Activated T-helper 9 cell treated with anti-CD3 and anti-CD28 coated beads, Interleukin-2, amount 50 U/mL, for 16 hours (primary cell): Measurements from ENCODE around the gene A4GNT.
"Not testable (repeated sequence)": the region's sequence is repeated elsewhere in the genome, so short reads cannot be mapped to it uniquely, and the experiment has no call there.

Experiments
- DNase-seq: peaks from one replicate; pipeline ENCODE4 v3.0.0-alpha.2; 2020; ENCODE audit warnings: low read depth

The A4GNT gene

DNA sequence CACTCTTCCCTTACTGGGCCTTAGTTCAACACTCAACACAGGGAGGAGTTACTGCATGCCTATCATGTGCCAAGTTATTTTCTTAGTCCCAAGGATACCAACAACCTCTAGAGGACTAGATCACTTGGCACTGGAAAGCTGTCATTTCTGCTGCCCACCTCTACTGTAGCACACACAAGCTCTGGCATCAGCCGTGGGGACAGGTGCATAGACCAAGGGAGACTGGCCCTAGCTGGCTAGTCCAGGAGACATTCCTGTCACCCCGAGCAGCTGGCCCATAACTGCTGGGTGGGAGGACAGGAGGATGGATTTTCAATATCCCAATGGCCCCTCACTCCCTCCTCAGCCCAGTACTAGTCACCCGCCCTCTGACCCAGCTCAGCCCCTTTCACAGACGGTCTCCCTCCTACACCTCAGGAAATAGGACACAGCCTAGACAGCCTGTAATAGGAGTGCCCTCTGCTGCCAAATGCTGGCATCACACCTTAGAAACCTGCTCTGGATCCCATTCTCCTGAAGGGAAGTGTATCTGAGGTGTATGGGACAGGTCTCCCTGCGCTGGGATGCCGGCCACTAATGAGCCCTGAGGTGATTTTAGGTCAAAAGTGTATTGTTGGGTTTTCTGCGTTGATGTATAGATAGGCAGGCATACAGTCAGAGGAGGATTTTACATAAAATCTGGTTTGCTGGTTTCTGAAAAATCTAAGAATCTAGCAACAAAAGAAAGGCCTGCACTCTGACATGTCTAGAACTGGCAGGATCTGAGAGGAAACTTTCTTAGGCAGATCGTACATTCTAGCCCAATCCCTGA, 13.4 kb downstream of the A4GNT start:
- DNase-seq: peak; percentile 16

DNA sequence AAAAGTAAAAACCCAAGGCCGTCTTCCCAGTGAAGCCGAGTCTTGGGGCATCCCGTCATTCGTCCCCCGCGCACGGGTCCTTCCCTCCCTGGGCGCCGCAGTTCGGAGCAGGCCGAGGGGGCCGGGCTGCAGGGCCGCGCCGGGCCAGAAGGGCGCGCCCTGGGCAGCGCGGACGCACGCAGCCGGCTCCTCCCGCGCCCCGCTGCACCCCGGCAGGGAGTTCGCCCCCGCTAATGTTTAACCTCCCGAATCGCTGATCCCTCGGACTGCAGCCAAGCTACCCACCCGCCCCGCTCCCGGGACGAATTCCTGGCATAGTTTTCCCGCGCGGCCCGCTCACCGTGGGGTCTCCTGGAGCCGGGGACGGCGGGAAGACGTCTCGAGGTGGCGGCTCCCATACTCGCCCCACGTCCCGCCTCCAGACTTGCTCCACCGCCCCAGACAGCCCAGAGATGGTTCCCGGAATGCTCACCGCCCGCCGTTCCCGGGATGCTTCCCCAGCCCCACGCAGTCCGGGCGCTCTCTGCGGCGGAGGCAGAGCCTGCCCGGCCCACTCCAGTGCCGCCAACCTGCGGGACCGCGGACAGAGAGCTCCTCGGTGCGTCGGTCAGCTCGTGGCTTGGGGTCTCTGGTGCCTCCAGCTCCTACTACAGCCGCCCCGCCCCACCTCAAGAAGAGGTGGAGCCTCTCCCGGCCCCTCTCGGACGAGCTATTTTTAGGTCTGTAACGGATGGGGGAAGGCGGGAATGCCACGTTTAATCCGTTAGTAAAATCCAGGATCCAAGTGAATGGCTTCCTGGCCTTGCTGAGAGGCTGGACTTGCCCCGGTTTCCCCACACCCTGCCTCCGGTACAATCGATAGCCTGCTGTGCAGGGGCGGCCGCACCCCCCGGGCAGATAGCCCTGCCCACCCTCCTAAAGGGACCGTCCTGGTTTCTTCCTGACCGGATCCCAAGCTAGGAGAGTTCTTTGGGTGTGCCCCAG, 16.9 kb downstream of the A4GNT start, which contains the start of gene DZIP1L:
Gene DZIP1L, minus strand, starts transcription at position 621 of the 984 bp plus-strand sequence. CDS start 11,637 bp downstream, outside the sequence.
- no peak for DNase-seq

- no peak for DNase-seq
These were observed 17.7 kb downstream of the A4GNT start for GRCh38 chr3:138114431-138114918.

DNA sequence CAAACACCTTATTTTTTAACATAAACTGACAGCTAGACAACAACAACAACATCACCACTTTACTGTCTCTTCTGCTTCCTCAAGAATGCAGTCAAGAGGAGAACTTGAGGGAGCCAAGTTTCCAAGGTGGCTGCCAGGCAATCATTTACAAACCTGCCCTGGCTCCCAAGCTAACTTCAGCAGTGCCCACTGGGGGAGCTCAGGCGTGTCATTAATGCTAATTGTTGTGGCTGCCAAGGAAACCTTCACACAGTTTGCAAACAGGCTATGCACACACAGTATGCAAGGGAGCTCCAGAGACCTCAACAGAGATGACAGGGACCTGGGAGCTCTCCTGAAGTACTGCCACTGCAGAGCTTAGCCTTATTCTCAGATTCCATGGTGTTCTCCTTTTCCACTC, 18.9 kb downstream of the A4GNT start:
- no peak for DNase-seq

- no peak for DNase-seq
These were observed 19.8 kb downstream of the A4GNT start for GRCh38 chr3:138112362-138112761.

GRCh38 chr3:138105598-138105997, 26.6 kb downstream of the A4GNT start:
- no peak for DNase-seq

- DNase-seq: no peak
These were observed 28.7 kb downstream of the A4GNT start for GRCh38 chr3:138103466-138103865.

DNA sequence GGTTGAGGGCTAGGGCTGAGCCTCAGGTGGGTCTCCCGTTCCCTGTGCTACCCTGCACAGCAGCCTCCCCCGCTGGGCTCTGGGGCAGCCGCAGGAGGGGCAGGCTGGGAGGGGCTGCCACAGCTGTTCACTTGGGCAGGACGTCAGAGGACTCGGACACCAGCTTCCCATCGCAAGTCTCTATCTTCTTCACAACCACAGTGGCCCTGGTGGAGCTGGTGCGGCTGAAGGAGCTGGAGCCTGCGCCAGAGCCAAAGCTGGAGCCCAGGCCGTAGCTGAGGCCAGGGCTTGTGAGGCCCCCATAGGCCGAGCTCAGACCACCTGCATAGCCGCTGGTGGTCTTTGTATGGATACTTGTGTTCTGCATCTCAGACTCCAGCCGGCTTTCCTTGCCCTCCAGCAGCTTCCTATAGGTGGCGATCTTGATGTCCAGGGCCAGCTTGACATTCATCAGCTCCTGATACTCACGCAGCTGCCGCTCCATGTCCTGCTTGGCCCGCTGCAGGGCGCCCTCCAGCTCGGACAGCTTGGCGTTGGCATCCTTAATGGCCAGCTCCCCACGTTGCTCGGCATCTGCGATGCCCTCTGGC, 30.7 kb downstream of the A4GNT start:
- not testable (repeated sequence) for DNase-seq

- DNase-seq: no peak
These were observed 32.8 kb downstream of the A4GNT start for GRCh38 chr3:138099417-138099816.

- no peak for DNase-seq
These were observed 34.7 kb downstream of the A4GNT start for GRCh38 chr3:138097192-138098172.

DNA sequence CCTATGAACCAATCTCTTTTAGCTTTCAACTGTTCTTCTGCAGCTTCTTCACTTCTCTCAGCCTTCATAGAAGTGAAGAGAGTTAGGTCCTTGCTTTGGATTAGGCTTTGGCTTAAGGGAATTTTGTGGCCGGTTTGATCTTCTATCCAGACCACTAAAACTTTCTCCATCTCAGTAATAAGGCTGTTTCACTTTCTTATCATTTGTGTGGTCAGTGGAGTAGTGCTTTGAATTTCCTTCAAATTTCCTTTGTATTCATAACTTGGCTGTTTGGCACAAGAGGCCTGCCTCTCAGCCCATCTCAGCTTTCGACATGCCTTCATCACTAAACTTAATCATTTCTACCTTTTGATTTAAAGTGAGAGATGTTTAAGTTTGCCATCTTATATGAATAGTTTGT, 38.5 kb downstream of the A4GNT start:
- DNase-seq: no peak

GRCh38 chr3:138092023-138092422, 40.2 kb downstream of the A4GNT start:
- no peak for DNase-seq

- no peak for DNase-seq
These were observed 43.1 kb downstream of the A4GNT start for GRCh38 chr3:138089091-138089490.

DNA sequence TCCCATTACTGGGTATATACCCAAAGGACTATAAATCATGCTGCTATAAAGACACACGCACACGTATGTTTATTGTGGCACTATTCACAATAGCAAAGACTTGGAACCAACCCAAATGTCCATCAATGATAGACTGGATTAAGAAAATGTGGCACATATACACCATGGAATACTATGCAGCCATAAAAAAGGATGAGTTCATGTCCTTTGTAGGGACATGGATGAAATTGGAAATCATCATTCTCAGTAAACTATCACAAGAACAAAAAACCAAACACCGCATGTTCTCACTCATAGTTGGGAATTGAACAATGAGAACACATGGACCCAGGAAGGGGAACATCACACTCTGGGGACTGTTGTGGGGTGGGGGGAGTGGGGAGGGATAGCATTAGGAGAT, 46.4 kb downstream of the A4GNT start:
- DNase-seq: not testable (repeated sequence)

DNA sequence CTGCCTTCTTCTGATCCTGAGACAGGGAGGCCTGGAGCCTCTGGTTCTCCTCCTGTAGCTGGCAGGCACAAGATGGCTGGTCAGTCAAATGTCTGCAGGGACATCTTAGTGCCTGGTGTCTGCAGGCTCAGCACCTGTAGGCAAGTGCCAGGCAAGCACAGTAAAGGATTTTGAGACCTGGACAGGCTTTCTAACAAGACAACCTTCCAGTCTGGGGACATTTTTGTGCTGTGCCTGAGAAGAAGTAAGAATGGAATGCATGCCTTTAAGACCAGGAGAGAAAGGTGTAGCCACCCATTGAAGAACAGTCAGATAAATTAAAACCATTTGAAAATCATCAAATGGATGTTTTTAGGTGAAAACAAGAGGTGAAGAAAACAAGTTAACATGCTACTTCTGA, 48.0 kb downstream of the A4GNT start:
- no peak for DNase-seq

- DNase-seq: no peak
These were observed 49.2 kb downstream of the A4GNT start for GRCh38 chr3:138082992-138083386.

DNA sequence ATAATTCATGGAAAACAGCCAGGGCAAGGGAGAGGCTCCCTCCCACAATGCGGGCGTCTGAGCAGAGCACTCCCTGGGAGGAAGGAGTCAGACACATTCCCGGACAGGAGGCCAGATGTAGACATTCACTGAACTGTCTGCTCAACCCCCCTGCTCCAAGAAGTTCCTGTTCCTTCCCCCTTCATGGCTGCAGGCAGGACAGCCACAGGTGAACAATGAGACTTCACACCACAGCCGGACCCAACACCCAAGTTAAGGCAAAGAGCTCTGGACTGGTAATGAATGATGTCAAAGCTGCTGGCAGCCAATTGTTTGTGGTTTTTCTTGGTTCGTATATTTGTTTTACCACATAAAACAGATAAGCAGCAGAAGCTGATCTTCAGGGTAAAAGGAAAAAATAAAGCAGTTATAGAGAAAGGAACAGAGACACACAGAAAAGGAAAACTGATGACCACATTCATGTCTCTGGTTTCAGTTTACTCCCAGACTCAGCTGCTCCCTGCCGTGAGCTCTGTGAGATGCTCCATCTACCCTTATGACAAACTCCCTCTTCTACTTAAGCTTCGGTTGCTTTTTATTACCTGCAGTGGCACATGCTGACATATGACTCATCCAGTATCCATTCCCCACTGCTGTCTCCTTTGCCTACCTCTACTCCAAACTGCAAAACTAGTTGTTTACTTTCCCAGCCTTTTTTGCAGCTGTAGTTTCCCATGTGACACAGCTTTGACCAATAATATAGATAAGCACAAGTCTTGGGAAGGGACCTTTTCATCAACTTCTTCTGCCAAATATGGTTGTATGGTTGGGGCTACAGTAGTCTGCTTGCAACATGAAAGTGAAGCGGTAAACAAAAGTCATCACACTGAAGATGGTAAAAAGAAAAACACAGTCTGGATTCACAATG, 49.9 kb downstream of the A4GNT start:
- no peak for DNase-seq

DNA sequence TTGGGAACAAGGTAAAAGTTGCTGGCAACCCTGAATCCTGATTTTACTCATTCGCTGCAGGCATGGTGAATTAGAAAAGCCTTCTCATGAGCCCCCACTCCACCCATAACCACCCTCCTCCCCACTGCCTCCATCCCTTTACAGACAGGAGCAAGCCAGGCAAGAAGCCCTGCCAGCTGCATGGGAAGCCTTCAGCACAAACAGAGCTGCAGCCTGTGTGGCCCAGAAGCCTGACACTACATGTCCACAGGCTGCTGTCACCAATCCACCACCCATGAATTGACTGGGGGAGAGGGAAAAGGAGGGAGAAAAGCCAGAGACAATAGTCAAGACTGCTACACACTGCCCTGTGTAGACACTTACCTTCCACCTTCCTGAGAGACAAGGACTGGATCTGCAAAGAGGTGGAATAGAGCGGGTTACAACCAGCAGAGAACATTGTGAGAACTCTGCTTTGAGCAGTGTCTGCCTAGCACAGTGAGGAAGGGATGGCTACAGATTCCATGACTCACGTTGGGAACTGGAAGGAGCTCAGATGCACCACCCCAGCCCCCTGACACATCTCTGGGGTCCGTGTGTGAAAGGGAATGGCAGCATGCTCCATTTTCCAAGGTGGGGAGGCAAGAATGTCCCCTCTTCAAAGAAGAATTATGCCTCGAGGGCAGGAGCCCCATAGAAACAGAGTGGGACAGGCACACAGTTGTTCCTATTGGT, 50.7 kb downstream of the A4GNT start:
- DNase-seq: no peak

- DNase-seq: no peak
These were observed 52.3 kb downstream of the A4GNT start for GRCh38 chr3:138079901-138080300.
